ENCODE measurements around the gene UCK2. TPM values are rescaled to one million over a fixed set of nuclear protein-coding genes. Genes with fewer than 3 reads are reported as not detected.

Gene UCK2
- total and polyA plus RNA-seq, 7 experiments from 2014 or later: 0.89 to 32.7 (median 1.2) TPM

GRCh38 chr1:165875171-165875570 is 47.8 kb downstream of the UCK2 start:
- peaks cover 18 to 28% of the 10 kb centered on the region in 2 donors for H3K4me1 ChIP-seq (ENCODE audit: control insufficient read depth in 2 of 2, insufficient read depth in 2 of 2, low read length in 2 of 2)
- intact Hi-C loops (cut with micrococcal nuclease): loop anchor here in 1 of 2 donors (10.0 kb wide), 1 partner anchor 140 kb away; no protein-coding TSS in a partner anchor
- Mint-ChIP-seq H3K36me3 (peaks cover 0 to 28% (median 4%) of the 10 kb centered on the region in 5 donors), H3K4me3 (peak overlapping the region in 1 of 10 donors; percentile 11), H3K27ac (no peak overlapping the region), H3K4me1 (peaks cover 21 to 60% (median 57%) of the 10 kb centered on the region in 7 donors), H3K9me3 (peaks cover 0 to 11% (median 0%) of the 10 kb centered on the region in 11 donors), H3K27me3 (peaks cover 0 to 27% (median 7%) of the 10 kb centered on the region in 5 donors)
- ChIA-PET CTCF (interaction anchor here (0.6 kb wide), 1 partner anchor 48 kb away, joined by 4 read pairs; no protein-coding TSS in a partner anchor), POLR2A (interaction anchor here (0.6 kb wide), 1 partner anchor 119 kb away, joined by 4 read pairs; no protein-coding TSS in a partner anchor)
- H3K9me3 ChIP-seq (ENCODE audit: control insufficient read depth in 2 of 3, low read length in 3 of 3): no peaks in the 10 kb centered on the region
- no peak overlapping the region for H3K27ac ChIP-seq (ENCODE audit: low read depth, low read length)
- H3K36me3 ChIP-seq (ENCODE audit: control insufficient read depth in 2 of 3, insufficient read depth in 3 of 3, low read length in 3 of 3): no peaks in the 10 kb centered on the region
- H3K4me3 ChIP-seq (ENCODE audit: low read length): no peak overlapping the region
- DNase-seq: peak in 1 of 9 donors; percentile 12
- no peaks in the 10 kb centered on the region for H3K27me3 ChIP-seq (ENCODE audit: control insufficient read depth in 2 of 2, insufficient read depth in 2 of 2, low read length in 2 of 2)
- ATAC-seq: peak; percentile 44

GRCh38 chr1:165875604-165876003 is 48.2 kb downstream of the UCK2 start:
- intact Hi-C loops (cut with micrococcal nuclease): loop anchor here in 1 of 2 donors (10.0 kb wide), 1 partner anchor 141 kb away; no protein-coding TSS in a partner anchor
- H3K27ac Mint-ChIP-seq: peak overlapping the region in 1 of 9 donors; percentile 7

GRCh38 chr1:165876121-165876520 is 48.7 kb downstream of the UCK2 start:
- H3K4me1 ChIP-seq (ENCODE audit: control insufficient read depth in 2 of 2, insufficient read depth in 2 of 2, low read length in 2 of 2): peaks cover 14 to 27% of the 10 kb centered on the region in 2 donors
- H3K9me3 ChIP-seq (ENCODE audit: control insufficient read depth in 2 of 3, low read length in 3 of 3): no peaks in the 10 kb centered on the region
- Mint-ChIP-seq H3K27ac (no peak overlapping the region), H3K27me3 (peaks cover 0 to 27% (median 7%) of the 10 kb centered on the region in 5 donors), H3K4me1 (peaks cover 18 to 57% (median 52%) of the 10 kb centered on the region in 7 donors), H3K9me3 (peaks cover 0 to 11% (median 0%) of the 10 kb centered on the region in 11 donors), H3K4me3 (no peak overlapping the region), H3K36me3 (peaks cover under 1 to 28% (median 4%) of the 10 kb centered on the region in 5 donors)
- DNase-seq (no peak), ATAC-seq (no peak)
- intact Hi-C loops (cut with micrococcal nuclease): loop anchor here in 1 of 2 donors (10.0 kb wide), 1 partner anchor 141 kb away; no protein-coding TSS in a partner anchor
- H3K27me3 ChIP-seq (ENCODE audit: control insufficient read depth in 2 of 2, insufficient read depth in 2 of 2, low read length in 2 of 2): no peaks in the 10 kb centered on the region
- H3K36me3 ChIP-seq (ENCODE audit: control insufficient read depth in 2 of 3, insufficient read depth in 3 of 3, low read length in 3 of 3): no peaks in the 10 kb centered on the region
- no peak overlapping the region for H3K27ac ChIP-seq (ENCODE audit: low read depth, low read length)
- ChIA-PET CTCF (no interaction called here), POLR2A (no interaction called here)
- H3K4me3 ChIP-seq (ENCODE audit: low read length): no peak overlapping the region

More at GRCh38 chr1:165875604-165876003, 48.2 kb downstream of the UCK2 start:
- H3K4me3 Mint-ChIP-seq: peak overlapping the region in 2 of 10 donors; percentile 11 to 16
- Histone ChIP-seq H3K4me1 (ENCODE audit: control insufficient read depth in 2 of 2, insufficient read depth in 2 of 2, low read length in 2 of 2) (peaks cover 18 to 28% of the 10 kb centered on the region in 2 donors), H3K4me3 (ENCODE audit: low read length) (no peak overlapping the region), H3K27me3 (ENCODE audit: control insufficient read depth in 2 of 2, insufficient read depth in 2 of 2, low read length in 2 of 2) (no peaks in the 10 kb centered on the region), H3K36me3 (ENCODE audit: control insufficient read depth in 2 of 3, insufficient read depth in 3 of 3, low read length in 3 of 3) (no peaks in the 10 kb centered on the region), H3K27ac (ENCODE audit: low read depth, low read length) (no peak overlapping the region), H3K9me3 (ENCODE audit: control insufficient read depth in 2 of 3, low read length in 3 of 3) (no peaks in the 10 kb centered on the region)
- DNase-seq: no peak
- peaks cover 0 to 11% (median 0%) of the 10 kb centered on the region in 11 donors for H3K9me3 Mint-ChIP-seq
- peaks cover 21 to 61% (median 57%) of the 10 kb centered on the region in 7 donors for H3K4me1 Mint-ChIP-seq
- H3K36me3 Mint-ChIP-seq: peaks cover 0 to 28% (median 4%) of the 10 kb centered on the region in 5 donors
- ChIA-PET POLR2A (no interaction called here), CTCF (no interaction called here)
- H3K27me3 Mint-ChIP-seq: peaks cover 0 to 27% (median 7%) of the 10 kb centered on the region in 5 donors
- no peak for ATAC-seq

GRCh38 chr1:165877411-165877810 is 50.0 kb downstream of the UCK2 start:
- intact Hi-C loops (cut with micrococcal nuclease): loop anchor here in 1 of 2 donors (10.0 kb wide), 1 partner anchor 143 kb away; no protein-coding TSS in a partner anchor
- H3K4me1 ChIP-seq (ENCODE audit: control insufficient read depth in 2 of 2, insufficient read depth in 2 of 2, low read length in 2 of 2): peaks cover under 1 to 14% of the 10 kb centered on the region in 2 donors
- H3K27ac ChIP-seq (ENCODE audit: low read depth, low read length): no peak overlapping the region
- Mint-ChIP-seq H3K36me3 (peaks cover 3 to 26% (median 4%) of the 10 kb centered on the region in 5 donors), H3K9me3 (peaks cover 0 to 11% (median 0%) of the 10 kb centered on the region in 11 donors), H3K4me1 (peaks cover 8 to 52% (median 40%) of the 10 kb centered on the region in 7 donors), H3K27ac (no peak overlapping the region), H3K4me3 (no peak overlapping the region), H3K27me3 (peaks cover 0 to 27% (median 7%) of the 10 kb centered on the region in 5 donors)
- H3K36me3 ChIP-seq (ENCODE audit: control insufficient read depth in 2 of 3, insufficient read depth in 3 of 3, low read length in 3 of 3): no peaks in the 10 kb centered on the region
- DNase-seq: no peak
- H3K27me3 ChIP-seq (ENCODE audit: control insufficient read depth in 2 of 2, insufficient read depth in 2 of 2, low read length in 2 of 2): no peaks in the 10 kb centered on the region
- H3K4me3 ChIP-seq (ENCODE audit: low read length): no peak overlapping the region
- ATAC-seq: no peak
- ChIA-PET CTCF (interaction anchor here (1.0 kb wide), 1 partner anchor 32 kb away, joined by 3 read pairs; no protein-coding TSS in a partner anchor), POLR2A (no interaction called here)
- no peaks in the 10 kb centered on the region for H3K9me3 ChIP-seq (ENCODE audit: control insufficient read depth in 2 of 3, low read length in 3 of 3)

DNA sequence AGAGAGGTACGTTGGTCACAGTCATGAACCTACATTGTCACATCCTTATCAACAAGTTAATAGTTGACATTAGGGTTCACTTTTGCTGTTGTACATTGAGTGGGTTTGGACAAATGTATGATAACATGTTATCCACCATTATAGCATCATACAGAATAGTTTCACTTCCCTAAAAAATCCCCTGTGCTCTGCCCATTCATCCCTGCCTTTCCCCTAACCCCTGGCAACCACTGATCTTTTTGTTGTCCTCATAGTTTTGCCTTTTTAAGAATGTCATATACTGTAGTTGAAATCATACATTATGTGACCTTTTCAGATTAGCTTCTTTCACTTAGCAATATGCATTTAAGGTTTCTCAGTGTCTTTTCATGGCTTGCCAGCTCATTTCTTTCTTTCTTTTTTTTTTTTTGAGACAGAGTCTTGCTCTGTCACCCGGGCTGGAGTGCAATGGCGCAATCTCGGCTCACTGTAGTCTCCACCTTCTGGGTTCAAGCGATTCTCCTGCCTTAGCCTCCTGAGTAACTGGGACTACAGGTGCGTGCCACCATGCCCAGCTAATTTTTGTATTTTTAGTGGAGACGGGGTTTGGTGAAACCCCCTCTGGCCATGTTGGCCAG is 50.6 kb downstream of the UCK2 start:
- intact Hi-C loops (cut with micrococcal nuclease): loop anchor here in 1 of 2 donors (10.0 kb wide), 1 partner anchor 143 kb away; no protein-coding TSS in a partner anchor
- Histone ChIP-seq H3K27ac (ENCODE audit: low read depth, low read length) (no peak overlapping the region), H3K4me3 (ENCODE audit: low read length) (no peak overlapping the region), H3K4me1 (ENCODE audit: control insufficient read depth in 2 of 2, insufficient read depth in 2 of 2, low read length in 2 of 2) (peaks cover 0 to 8% of the 10 kb centered on the region in 2 donors), H3K27me3 (ENCODE audit: control insufficient read depth in 2 of 2, insufficient read depth in 2 of 2, low read length in 2 of 2) (no peaks in the 10 kb centered on the region), H3K36me3 (ENCODE audit: control insufficient read depth in 2 of 3, insufficient read depth in 3 of 3, low read length in 3 of 3) (no peaks in the 10 kb centered on the region), H3K9me3 (ENCODE audit: control insufficient read depth in 2 of 3, low read length in 3 of 3) (no peaks in the 10 kb centered on the region)
- ChIA-PET CTCF (interaction anchor here (1.0 kb wide), 1 partner anchor 33 kb away, joined by 3 read pairs; no protein-coding TSS in a partner anchor), POLR2A (no interaction called here)
- peaks cover 3 to 27% (median 4%) of the 10 kb centered on the region in 5 donors for H3K36me3 Mint-ChIP-seq
- peaks cover 0 to 27% (median 7%) of the 10 kb centered on the region in 5 donors for H3K27me3 Mint-ChIP-seq
- H3K4me1 Mint-ChIP-seq: peaks cover 8 to 55% (median 33%) of the 10 kb centered on the region in 7 donors
- H3K9me3 Mint-ChIP-seq: peaks cover 0 to 11% (median 0%) of the 10 kb centered on the region in 11 donors
- DNase-seq (no peak), ATAC-seq (peak; percentile 68)
- peak overlapping the region in 1 of 9 donors; percentile 6 for H3K27ac Mint-ChIP-seq
- no peak overlapping the region for H3K4me3 Mint-ChIP-seq

GRCh38 chr1:165879946-165880345 is 52.5 kb downstream of the UCK2 start:
- H3K36me3 ChIP-seq (ENCODE audit: control insufficient read depth in 2 of 3, insufficient read depth in 3 of 3, low read length in 3 of 3): no peaks in the 10 kb centered on the region
- H3K9me3 ChIP-seq (ENCODE audit: control insufficient read depth in 2 of 3, low read length in 3 of 3): no peaks in the 10 kb centered on the region
- Mint-ChIP-seq H3K36me3 (peaks cover 3 to 23% (median 4%) of the 10 kb centered on the region in 5 donors), H3K27me3 (peaks cover 0 to 27% (median 6%) of the 10 kb centered on the region in 5 donors), H3K9me3 (peaks cover 0 to 11% (median 0%) of the 10 kb centered on the region in 11 donors), H3K4me1 (peaks cover 6 to 53% (median 20%) of the 10 kb centered on the region in 7 donors), H3K27ac (peak overlapping the region in 1 of 9 donors; percentile 44), H3K4me3 (no peak overlapping the region)
- ATAC-seq (no peak), DNase-seq (no peak)
- CTCF ChIA-PET: no interaction called here
- H3K27ac ChIP-seq (ENCODE audit: low read depth, low read length): no peak overlapping the region
- peaks cover 0 to 8% of the 10 kb centered on the region in 2 donors for H3K4me1 ChIP-seq (ENCODE audit: control insufficient read depth in 2 of 2, insufficient read depth in 2 of 2, low read length in 2 of 2)
- no peaks in the 10 kb centered on the region for H3K27me3 ChIP-seq (ENCODE audit: control insufficient read depth in 2 of 2, insufficient read depth in 2 of 2, low read length in 2 of 2)
- POLR2A ChIA-PET: no interaction called here
- no peak overlapping the region for H3K4me3 ChIP-seq (ENCODE audit: low read length)
- intact Hi-C loops (cut with micrococcal nuclease): loop anchor here in 1 of 2 donors (10.0 kb wide), 1 partner anchor 145 kb away; no protein-coding TSS in a partner anchor

Measured in naive thymus-derived CD4-positive, alpha-beta T cell (primary cell).